K562 (cell line): ENCODE measurements around the gene CIP2A. TPM values are rescaled to one million over a fixed set of nuclear protein-coding genes. Genes with fewer than 3 reads are reported as not detected.

Experiments used
- ATAC-seq: fragments of 200-7000 bp; cut with Tn5 transposase; 3 replicates; pipeline ENCODE4 v1.9.1; 2020; ENCODE audit warnings: moderate library complexity
- BruUV-seq: library from RNA; stranded (reverse); fragments of 400-500 nt; replicated peaks from 2 replicates; lab custom pipeline; 2021; lab: Mats Ljungman, UMichigan
- CTCF ChIA-PET: fragments of 300-600 bp; formaldehyde crosslinking; extraction: SDS; loops from one replicate; lab custom pipeline; 2021; ENCODE audit warnings: low intra/inter-chr PET ratio; lab: Yijun Ruan, JAX
- POLR2A ChIA-PET: fragments of 300-600, 350-650 bp; sonication (Branson Sonifier 250); formaldehyde crosslinking; extraction: SDS; loops from one replicate; lab custom pipeline; 2021; ENCODE audit warnings: antibody characterized with exemption, inconsistent platforms; lab: Yijun Ruan, JAX
- DNase-seq, 4 experiments: peaks; one replicate each; pipeline versions ENCODE4 v3.0.0 to v3.0.0-alpha.2; 2011 to 2018; ENCODE audit warnings: low spot score in 3 of 4, mixed read lengths in 3 of 4; ENCODE audit errors: extremely low read depth in 1 of 4
- FAIRE-seq: peaks from 2 replicates; lab custom pipeline; 2011; peaks lifted over from hg19 to GRCh38; lab: Jason Lieb, UNC
- H2AFZ ChIP-seq: 2 replicates; pipeline ENCODE4 v1.6.0; 2011; ENCODE audit warnings: low read depth, low read length, control low read depth, inconsistent platforms
- H3K27ac ChIP-seq: fragments of 200-600 bp; 3 replicates; pipeline ENCODE4 v1.8.0; 2011; ENCODE audit warnings: low read depth, mild to moderate bottlenecking, control low read depth, inconsistent platforms, low read length, moderate library complexity, mixed read lengths; ENCODE audit errors: extremely low read depth
- H3K27me3 ChIP-seq, 2 experiments: fragments of 300-600 bp in 1 of 2; 2 replicates in 1 of 2; 3 replicates in 1 of 2; pipeline versions ENCODE4 v1.6.0 to v1.8.0; 2011; ENCODE audit warnings: inconsistent platforms in 2 of 2, low read length in 2 of 2, mild to moderate bottlenecking in 1 of 2, mixed read lengths in 1 of 2, moderate library complexity in 1 of 2; ENCODE audit not compliant: control insufficient read depth in 2 of 2, insufficient read depth in 2 of 2
- H3K36me3 ChIP-seq: fragments of 300-600 bp; 3 replicates; pipeline ENCODE4 v1.8.0; 2011; ENCODE audit warnings: mild to moderate bottlenecking, low read length, inconsistent platforms; ENCODE audit not compliant: control insufficient read depth, insufficient read depth
- H3K4me1 ChIP-seq, 2 experiments: fragments of 200-600 bp in 1 of 2; replicated peaks in 1 of 2; 2 replicates in 1 of 2; 3 replicates in 1 of 2; pipeline versions ENCODE4 v1.5.1 to v1.8.0; 2011; ENCODE audit warnings: inconsistent platforms in 2 of 2, low read length in 2 of 2, mild to moderate bottlenecking in 1 of 2, mixed read lengths in 1 of 2, moderate library complexity in 1 of 2; ENCODE audit not compliant: control insufficient read depth in 2 of 2, insufficient read depth in 2 of 2
- H3K4me2 ChIP-seq: 2 replicates; pipeline ENCODE4 v1.6.1; 2011; ENCODE audit warnings: low read length, control low read depth, inconsistent platforms, mixed read lengths; ENCODE audit not compliant: insufficient read depth
- H3K4me3 ChIP-seq: fragments of 200-600 bp; sonication (generic), shearing (Covaris generic); 2 replicates; pipeline ENCODE4 v1.5.1; 2016; ENCODE audit warnings: control low read depth, inconsistent platforms
- H3K79me2 ChIP-seq: fragments of 200-600 bp; 3 replicates; pipeline ENCODE4 v1.8.0; 2011; ENCODE audit warnings: low read length, inconsistent platforms; ENCODE audit not compliant: control insufficient read depth, insufficient read depth
- H3K9ac ChIP-seq, 2 experiments: 2 replicates each; pipeline versions ENCODE4 v1.6.0 to v1.6.1; 2011; ENCODE audit warnings: low read depth in 2 of 2, low read length in 2 of 2, control low read depth in 1 of 2, inconsistent platforms in 1 of 2, mild to moderate bottlenecking in 1 of 2, mixed read lengths in 1 of 2; ENCODE audit not compliant: insufficient read depth in 1 of 2
- H3K9me1 ChIP-seq: one replicate; pipeline ENCODE4 v1.6.0; 2011; ENCODE audit warnings: inconsistent platforms, mild to moderate bottlenecking, low read length, moderate library complexity; ENCODE audit not compliant: control insufficient read depth, insufficient read depth
- H3K9me3 ChIP-seq: replicated peaks from 2 replicates; pipeline ENCODE4 v1.5.1; 2011; ENCODE audit warnings: low read depth, low read length, inconsistent platforms; ENCODE audit not compliant: control insufficient read depth, insufficient read depth
- H4K20me1 ChIP-seq: replicated peaks from 2 replicates; pipeline ENCODE4 v1.6.1; 2011; ENCODE audit warnings: low read length, inconsistent platforms, mixed read lengths; ENCODE audit not compliant: control insufficient read depth, insufficient read depth
- BHLHE40 ChIP-seq: IDR thresholded peaks from 2 replicates; pipeline ENCODE4 v1.6.1; 2011; ENCODE audit warnings: low read length, improper control_type of control experiment
- C11orf30 ChIP-seq: fragments of 450-650 bp; IDR thresholded peaks from 2 replicates; pipeline ENCODE4 v1.6.1; 2016; ENCODE audit warnings: low read depth, mild to moderate bottlenecking
- FOXJ3 ChIP-seq: sonication (generic); formaldehyde crosslinking; IDR thresholded peaks from 2 replicates; pipeline ENCODE4 v1.4.0; 2020; ENCODE audit warnings: mild to moderate bottlenecking, missing genetic modification reagents
- HDGF ChIP-seq: fragments of 450-650 bp; IDR thresholded peaks from 2 replicates; pipeline ENCODE4 v1.6.1; 2016
- HMG20A ChIP-seq: fragments of 450-650 bp; formaldehyde crosslinking; conservative IDR thresholded peaks from 2 replicates; pipeline ENCODE4 v1.4.0; 2020; ENCODE audit warnings: mild to moderate bottlenecking, mixed read lengths
- HNRNPLL ChIP-seq: fragments of 200-400 bp; formaldehyde crosslinking; IDR thresholded peaks from 2 replicates; pipeline ENCODE4 v1.6.1; 2017; ENCODE audit warnings: low read length, low read depth, mild to moderate bottlenecking; ENCODE audit not compliant: poor library complexity, severe bottlenecking
- KHSRP ChIP-seq: fragments of 450-650 bp; IDR thresholded peaks from 2 replicates; pipeline ENCODE4 v1.6.1; 2017
- LCOR ChIP-seq: sonication (generic); formaldehyde crosslinking; IDR thresholded peaks from 2 replicates; pipeline ENCODE4 v1.8.0; 2022; ENCODE audit warnings: mild to moderate bottlenecking, missing genetic modification reagents
- MAFF ChIP-seq: IDR thresholded peaks from 2 replicates; pipeline ENCODE4 v1.6.1; 2012; ENCODE audit warnings: low read length, improper control_type of control experiment
- MTA1 ChIP-seq: fragments of 450-650 bp; IDR thresholded peaks from 2 replicates; pipeline ENCODE4 v1.6.1; 2017; ENCODE audit warnings: borderline replicate concordance
- POLR3G ChIP-seq: IDR thresholded peaks from 2 replicates; pipeline ENCODE4 v1.6.1; 2011; ENCODE audit not compliant: insufficient read length, insufficient replicate concordance; ENCODE audit errors: extremely low read depth
- RAD21 ChIP-seq, 2 experiments: fragments of 250-450 bp in 1 of 2; fragments of 450-650 bp in 1 of 2; sonication (Bioruptor Pico) in 1 of 2; formaldehyde crosslinking in 1 of 2; IDR thresholded peaks in 1 of 2; conservative IDR thresholded peaks in 1 of 2; 2 replicates each; pipeline versions ENCODE4 v1.4.0 to v1.8.0; 2020 to 2022; ENCODE audit warnings: mild to moderate bottlenecking in 2 of 2, moderate library complexity in 1 of 2
- TCFL5 ChIP-seq: fragments of 250-450 bp; sonication (Bioruptor Pico); conservative IDR thresholded peaks from 2 replicates; pipeline ENCODE4 v1.6.1; 2021; ENCODE audit warnings: mild to moderate bottlenecking, moderate library complexity, matching md5 sums
- U2AF1 ChIP-seq: fragments of 200-400 bp; formaldehyde crosslinking; optimal IDR thresholded peaks from 2 replicates; pipeline ENCODE3; 2017; ENCODE audit warnings: mild to moderate bottlenecking, low read depth, low read length, moderate library complexity
- ZKSCAN1 ChIP-seq: fragments of 150-350 bp; IDR thresholded peaks from 2 replicates; pipeline ENCODE4 v1.6.1; 2016; ENCODE audit warnings: low read depth, low read length
- ZNF184 ChIP-seq: sonication (generic); formaldehyde crosslinking; IDR thresholded peaks from 2 replicates; pipeline ENCODE4 v1.5.0; 2020; ENCODE audit warnings: missing genetic modification reagents
- ZNF224 ChIP-seq: sonication (generic); formaldehyde crosslinking; IDR thresholded peaks from 2 replicates; pipeline ENCODE4 v1.8.0; 2022; ENCODE audit warnings: mild to moderate bottlenecking, missing genetic modification reagents
- ZNF316 ChIP-seq: fragments of 450-650 bp; IDR thresholded peaks from 2 replicates; pipeline ENCODE4 v1.6.1; 2016
- WGBS: fragments of 100-300 bp; shearing (Covaris generic); methylation state at CpG from one replicate; pipeline ENCODE4 v1.1.6; 2016; ENCODE audit warnings: low coverage, mixed read lengths; ENCODE audit not compliant: insufficient coverage; ENCODE audit errors: missing lambda C conversion rate; 5-methylcytosine and 5-hydroxymethylcytosine counted together
- in situ Hi-C: fragments of 300-500 bp; cut with MboI; formaldehyde crosslinking; loops from 4 replicates; pipeline ENCODE4 v1.15.0; 2018; ENCODE audit warnings: inconsistent platforms, mixed read lengths
- intact Hi-C: fragments of 100-400 bp; cut with micrococcal nuclease; formaldehyde crosslinking; loops from 2 replicates; pipeline ENCODE4 v1.14.2; 2022
- polyA plus RNA-seq, 8 experiments: library from polyadenylated mRNA; depleted of rRNA in 4 of 8; stranded (reverse) in 5 of 8; unstranded in 3 of 8; fragments of >200 nt; fragmentation: Nextera tagmentation in 2 of 8; fragmentation: Illumina TruSeq in 1 of 8; extraction: Ambion mirVana in 2 of 8; extraction: Trizol in 1 of 8; gene quantifications; 2 replicates each; pipeline versions ENCODE4 v1.2.1 to v1.2.3, GENCODE V29; 2011 to 2014; ENCODE audit warnings: inconsistent platforms in 1 of 8, missing spikeins in 1 of 8
- total RNA-seq, 7 experiments: library from RNA; depleted of rRNA in 6 of 7; stranded (reverse); fragments of >200 nt in 6 of 7; fragmentation: Illumina TruSeq in 2 of 7; extraction: Trizol in 2 of 7; gene quantifications; 2 replicates each; pipeline versions ENCODE4 v1.2.1 to v1.2.3, GENCODE V29; 2011 to 2021; ENCODE audit warnings: low replicate concordance in 1 of 7
- TF ChIP-seq, protein P1 (sequence below), 3 experiments: IDR thresholded peaks in 2 of 3; conservative IDR thresholded peaks in 1 of 3; 2 replicates each; pipeline ENCODE4 v1.5.1; 2011 to 2012; ENCODE audit warnings: low read length in 3 of 3, mild to moderate bottlenecking in 3 of 3, control low read depth in 2 of 3, improper control_type of control experiment in 1 of 3, inconsistent platforms in 1 of 3, low read depth in 1 of 3, mixed read lengths in 1 of 3, moderate library complexity in 1 of 3; ENCODE audit not compliant: insufficient read depth in 2 of 3
- TF ChIP-seq, protein P2 (sequence below): fragments of 250-450 bp; sonication (Bioruptor Pico); IDR thresholded peaks from 2 replicates; pipeline ENCODE4 v1.4.0; 2020; ENCODE audit warnings: mild to moderate bottlenecking, moderate library complexity
- TF ChIP-seq, protein P3 (sequence below): sonication (generic); formaldehyde crosslinking; IDR thresholded peaks from 2 replicates; pipeline ENCODE4 v1.8.1; 2022; ENCODE audit warnings: missing genetic modification reagents

Gene CIP2A
- total and polyA plus RNA-seq, 9 of the 15 experiments (the other 6 are each of a cell fraction or from before 2014, with no cell fraction given), result 10.5 to 41.7 (median 31.5) TPM

DNA sequence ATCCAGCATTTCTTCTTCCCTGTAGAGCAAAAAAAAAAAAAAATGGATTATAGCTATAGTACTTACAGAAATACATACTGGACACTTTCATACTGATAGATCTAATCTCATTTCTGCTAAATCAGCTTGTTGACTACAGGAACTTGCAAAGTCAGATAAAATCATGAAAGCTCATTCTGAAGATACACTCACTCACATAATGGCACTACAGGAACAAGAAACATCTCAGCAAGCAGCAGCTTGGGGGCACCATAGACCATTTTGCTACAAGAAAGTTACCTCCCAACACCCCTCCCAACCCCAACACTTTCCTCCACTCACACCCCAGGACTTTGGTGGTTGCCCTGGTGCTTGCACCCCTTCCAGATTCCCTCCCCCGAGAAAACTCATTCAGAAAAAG lies 83.4 kb downstream of the CIP2A start:
- 0% methylated on average over 1 of the region's 1 CpG for WGBS
- CTCF ChIA-PET, result interaction anchor here (0.6 kb wide), 1 partner anchor 156 kb away, joined by 3 read pairs; no protein-coding TSS in a partner anchor
- DNase-seq (peak in 2 of 4 experiments; percentile 10 to 11), ATAC-seq (peak; percentile 67; the same call in 2 of the 3 replicates), FAIRE-seq (no peak)
- no peak overlapping the region for H3K27ac ChIP-seq
- H4K20me1 ChIP-seq, result no peaks in the 10 kb centered on the region
- no peaks in the 10 kb centered on the region for H3K27me3 ChIP-seq
- no peaks in the 10 kb centered on the region for H3K79me2 ChIP-seq
- in situ Hi-C loops (no loop called here), intact Hi-C loops (loop anchor here (5.0 kb wide), 2 partner anchors 46 to 161 kb away; no protein-coding TSS in a partner anchor)
- no peak overlapping the region for H2AFZ ChIP-seq
- H3K4me1 ChIP-seq, result no peaks in the 10 kb centered on the region
- no peaks in the 10 kb centered on the region for H3K9me3 ChIP-seq
- H3K4me2 ChIP-seq, result no peak overlapping the region
- POLR2A ChIA-PET, result interaction anchor here (1.0 kb wide), 1 partner anchor 38 kb away, joined by 3 read pairs; no protein-coding TSS in a partner anchor
- no peak overlapping the region for H3K9ac ChIP-seq
- no peaks in the 10 kb centered on the region for H3K9me1 ChIP-seq
- no peaks in the 10 kb centered on the region for H3K36me3 ChIP-seq
- no TSS peak for BruUV-seq
- no peak overlapping the region for H3K4me3 ChIP-seq
- TF ChIP-seq, protein P1, sequence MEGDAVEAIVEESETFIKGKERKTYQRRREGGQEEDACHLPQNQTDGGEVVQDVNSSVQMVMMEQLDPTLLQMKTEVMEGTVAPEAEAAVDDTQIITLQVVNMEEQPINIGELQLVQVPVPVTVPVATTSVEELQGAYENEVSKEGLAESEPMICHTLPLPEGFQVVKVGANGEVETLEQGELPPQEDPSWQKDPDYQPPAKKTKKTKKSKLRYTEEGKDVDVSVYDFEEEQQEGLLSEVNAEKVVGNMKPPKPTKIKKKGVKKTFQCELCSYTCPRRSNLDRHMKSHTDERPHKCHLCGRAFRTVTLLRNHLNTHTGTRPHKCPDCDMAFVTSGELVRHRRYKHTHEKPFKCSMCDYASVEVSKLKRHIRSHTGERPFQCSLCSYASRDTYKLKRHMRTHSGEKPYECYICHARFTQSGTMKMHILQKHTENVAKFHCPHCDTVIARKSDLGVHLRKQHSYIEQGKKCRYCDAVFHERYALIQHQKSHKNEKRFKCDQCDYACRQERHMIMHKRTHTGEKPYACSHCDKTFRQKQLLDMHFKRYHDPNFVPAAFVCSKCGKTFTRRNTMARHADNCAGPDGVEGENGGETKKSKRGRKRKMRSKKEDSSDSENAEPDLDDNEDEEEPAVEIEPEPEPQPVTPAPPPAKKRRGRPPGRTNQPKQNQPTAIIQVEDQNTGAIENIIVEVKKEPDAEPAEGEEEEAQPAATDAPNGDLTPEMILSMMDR (IDR thresholded peaks at IDR 0.05 in 2 of 3, conservative IDR thresholded peaks at IDR 0.05 in 1 of 3; ENCODE audit: insufficient read depth in 2 of 3, low read depth in 1 of 3, low read length in 3 of 3), result peak in 2 of 3 experiments; percentile 23 to 34; a peak in 3 of 6 replicates
- TF ChIP-seq MTA1 (no peak), ZNF184 (no peak), ZNF316 (peak; percentile 66), POLR3G (no peak), MAFF (no peak), FOXJ3 (no peak), KHSRP (no peak), ZNF224 (CRISPR knock-in tag) (no peak), LCOR (CRISPR knock-in tag) (no peak), RAD21 (CRISPR knock-in tag; conservative IDR thresholded peaks at IDR 0.05 in 1 of 2, IDR thresholded peaks at IDR 0.05 in 1 of 2) (peak; percentile 52 to 66), TCFL5 (CRISPR knock-in tag) (no peak), HMG20A (CRISPR knock-in tag) (no peak), C11orf30 (peak; percentile 41; the same call in 1 of the 2 replicates), ZKSCAN1 (no peak), HDGF (no peak), U2AF1 (no peak), HNRNPLL (no peak), BHLHE40 (no peak)
- TF ChIP-seq, protein P2, sequence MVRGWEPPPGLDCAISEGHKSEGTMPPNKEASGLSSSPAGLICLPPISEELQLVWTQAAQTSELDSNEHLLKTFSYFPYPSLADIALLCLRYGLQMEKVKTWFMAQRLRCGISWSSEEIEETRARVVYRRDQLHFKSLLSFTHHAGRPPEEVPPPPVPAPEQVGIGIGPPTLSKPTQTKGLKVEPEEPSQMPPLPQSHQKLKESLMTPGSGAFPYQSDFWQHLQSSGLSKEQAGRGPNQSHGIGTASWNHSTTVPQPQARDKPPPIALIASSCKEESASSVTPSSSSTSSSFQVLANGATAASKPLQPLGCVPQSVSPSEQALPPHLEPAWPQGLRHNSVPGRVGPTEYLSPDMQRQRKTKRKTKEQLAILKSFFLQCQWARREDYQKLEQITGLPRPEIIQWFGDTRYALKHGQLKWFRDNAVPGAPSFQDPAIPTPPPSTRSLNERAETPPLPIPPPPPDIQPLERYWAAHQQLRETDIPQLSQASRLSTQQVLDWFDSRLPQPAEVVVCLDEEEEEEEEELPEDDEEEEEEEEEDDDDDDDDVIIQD, result no peak
- TF ChIP-seq, protein P3, sequence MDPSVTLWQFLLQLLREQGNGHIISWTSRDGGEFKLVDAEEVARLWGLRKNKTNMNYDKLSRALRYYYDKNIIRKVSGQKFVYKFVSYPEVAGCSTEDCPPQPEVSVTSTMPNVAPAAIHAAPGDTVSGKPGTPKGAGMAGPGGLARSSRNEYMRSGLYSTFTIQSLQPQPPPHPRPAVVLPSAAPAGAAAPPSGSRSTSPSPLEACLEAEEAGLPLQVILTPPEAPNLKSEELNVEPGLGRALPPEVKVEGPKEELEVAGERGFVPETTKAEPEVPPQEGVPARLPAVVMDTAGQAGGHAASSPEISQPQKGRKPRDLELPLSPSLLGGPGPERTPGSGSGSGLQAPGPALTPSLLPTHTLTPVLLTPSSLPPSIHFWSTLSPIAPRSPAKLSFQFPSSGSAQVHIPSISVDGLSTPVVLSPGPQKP (CRISPR knock-in tag), result no peak
